Inflammatory macrophage (primary cell): Measurements from ENCODE around the gene ZDHHC7.
"Not testable (repeated sequence)": the region's sequence is repeated elsewhere in the genome, so short reads cannot be mapped to it uniquely, and the experiment has no call there.

Experiments
- DNase-seq, 2 donors: peaks; one replicate each; pipeline ENCODE4 v3.0.0-alpha.2; 2020 to 2022

ZDHHC7 gene

GRCh38 chr16:85042167-85042526, 30.8 kb upstream of the ZDHHC7 start:
- no peak for DNase-seq

- DNase-seq, result no peak
These were observed 30.2 kb upstream of the ZDHHC7 start for GRCh38 chr16:85041219-85042166.

- no peak for DNase-seq
These were observed 29.4 kb upstream of the ZDHHC7 start for GRCh38 chr16:85040685-85041084.

DNA sequence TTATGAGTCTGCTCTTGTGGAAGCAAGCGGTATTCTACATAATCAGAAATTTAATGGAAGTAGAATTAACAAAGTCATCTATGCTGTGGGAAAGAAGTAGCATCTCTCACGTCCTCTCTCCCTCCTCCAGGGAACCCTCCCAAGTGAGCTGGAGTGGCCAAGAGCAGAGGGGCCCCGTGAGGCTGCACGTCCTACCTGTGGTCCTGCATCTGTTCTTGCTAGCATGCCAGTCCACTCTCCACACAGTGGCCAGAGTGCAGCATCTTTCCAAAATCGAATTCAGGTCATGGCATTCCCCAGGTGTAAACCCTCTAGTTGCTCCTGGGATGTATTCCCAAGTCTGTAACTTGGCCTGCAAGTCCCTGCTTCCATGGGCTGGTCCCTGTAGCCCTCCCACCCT, 26.4 kb upstream of the ZDHHC7 start:
- no peak for DNase-seq

GRCh38 chr16:85037050-85037410, 25.7 kb upstream of the ZDHHC7 start:
- no peak for DNase-seq

GRCh38 chr16:85036236-85037049, 25.1 kb upstream of the ZDHHC7 start:
- DNase-seq, result peak; percentile 41 to 50

- DNase-seq, result no peak
These were observed 23.5 kb upstream of the ZDHHC7 start for GRCh38 chr16:85034591-85035433.

DNA sequence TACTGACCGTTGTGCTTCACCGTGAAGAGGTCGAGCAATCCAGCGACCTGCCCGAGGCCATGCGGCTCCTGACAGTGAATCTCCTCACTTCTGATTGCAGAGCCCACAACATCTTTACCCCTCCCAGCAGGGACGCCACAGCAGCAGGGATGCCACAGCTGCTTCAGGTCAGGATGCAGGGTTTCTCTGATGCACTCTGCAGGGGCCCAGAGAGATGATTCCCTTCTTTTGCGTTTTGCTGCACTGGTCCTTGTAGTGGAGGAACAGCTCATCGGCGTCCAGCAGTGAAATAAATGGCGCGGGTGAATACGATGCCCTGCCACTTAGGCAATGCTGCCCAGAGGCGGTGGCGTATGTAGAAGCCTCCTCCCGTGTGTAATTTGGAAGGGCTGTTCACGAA, 21.8 kb upstream of the ZDHHC7 start:
- no peak for DNase-seq

DNA sequence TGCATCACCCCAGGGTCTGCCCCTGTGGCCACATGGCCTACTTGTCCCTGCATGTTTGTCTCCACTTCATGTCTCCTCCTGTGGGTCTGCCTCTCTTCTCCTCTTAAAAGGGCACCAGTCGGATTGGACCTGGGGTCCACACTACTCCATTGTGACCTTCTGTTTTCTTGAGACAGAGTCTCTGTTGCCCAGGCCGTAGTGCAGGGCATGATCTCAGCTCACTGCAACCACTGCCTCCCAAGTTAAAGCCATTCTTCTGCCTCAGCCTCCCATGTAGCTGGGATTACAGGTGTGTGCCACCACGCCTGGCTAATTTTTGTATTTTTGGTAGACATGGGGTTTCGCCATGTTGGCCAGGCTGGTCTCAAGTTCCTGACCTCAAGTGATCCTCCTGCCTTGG, 20.9 kb upstream of the ZDHHC7 start:
- not testable (repeated sequence) for DNase-seq

- no peak for DNase-seq
These were observed 20.1 kb upstream of the ZDHHC7 start for GRCh38 chr16:85031451-85031850.

DNA sequence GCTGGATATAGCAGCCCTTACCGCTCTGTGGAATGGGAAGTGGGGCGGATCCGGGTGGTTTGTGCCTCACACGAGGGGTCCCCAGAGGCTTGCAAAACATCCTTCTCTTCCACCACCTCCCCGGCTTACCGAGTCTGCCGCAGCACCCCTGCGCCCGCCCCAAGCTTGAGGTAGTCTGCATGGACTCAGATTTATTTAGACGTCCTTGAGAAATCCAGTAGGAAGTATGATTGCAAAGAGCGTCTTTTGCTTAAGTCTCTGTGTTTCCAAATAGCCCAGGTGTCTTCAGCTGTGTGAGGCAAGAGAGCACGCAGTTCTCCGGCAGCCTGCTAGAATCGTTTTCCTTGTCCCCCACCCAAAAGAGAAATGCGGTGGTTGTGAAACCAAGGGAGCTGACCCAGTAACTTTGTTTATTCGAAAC, 18.7 kb upstream of the ZDHHC7 start:
- DNase-seq, result peak; percentile 40 to 43

GRCh38 chr16:85029408-85029784, 18.1 kb upstream of the ZDHHC7 start:
- DNase-seq, result peak in 1 of 2 donors; percentile 45

- DNase-seq, result no peak
These were observed 17.5 kb upstream of the ZDHHC7 start for GRCh38 chr16:85028685-85029407.

DNA sequence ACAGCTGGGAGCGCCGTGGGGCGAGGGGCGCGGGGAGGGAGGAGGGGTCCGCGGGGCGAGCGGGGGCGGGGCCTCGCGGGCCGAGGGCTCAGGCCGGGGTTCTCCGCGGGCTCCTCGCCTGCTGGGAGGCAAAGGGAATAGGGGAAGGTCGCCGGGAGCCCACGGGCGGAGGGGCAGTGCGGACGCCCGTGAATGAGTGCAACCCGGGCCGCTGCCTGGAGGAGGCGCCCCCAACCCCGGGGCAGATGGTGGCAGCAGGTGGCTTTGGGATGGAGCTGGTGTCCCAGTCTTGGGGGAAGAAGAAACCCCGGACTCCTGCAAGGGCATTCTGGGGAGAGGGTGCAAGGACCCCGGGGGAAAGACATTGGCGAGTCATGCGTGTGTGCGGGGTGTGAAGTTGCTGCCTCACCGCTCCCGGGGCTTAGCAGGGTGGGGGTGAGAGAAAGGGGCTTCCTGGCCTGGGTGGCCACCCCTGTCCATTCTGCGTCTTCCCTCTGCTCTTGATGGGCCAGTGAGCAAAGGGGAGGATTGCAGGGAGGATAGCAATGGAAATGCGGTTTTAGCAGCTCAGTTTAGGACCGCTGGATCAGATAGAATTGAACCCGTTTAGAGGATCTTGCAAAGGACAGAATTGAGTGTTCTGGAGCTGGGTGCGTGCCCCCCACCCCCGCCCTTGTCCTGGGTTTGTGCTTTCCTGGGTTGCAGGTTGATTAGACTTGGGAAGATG, 16.8 kb upstream of the ZDHHC7 start:
- DNase-seq, result no peak

DNA sequence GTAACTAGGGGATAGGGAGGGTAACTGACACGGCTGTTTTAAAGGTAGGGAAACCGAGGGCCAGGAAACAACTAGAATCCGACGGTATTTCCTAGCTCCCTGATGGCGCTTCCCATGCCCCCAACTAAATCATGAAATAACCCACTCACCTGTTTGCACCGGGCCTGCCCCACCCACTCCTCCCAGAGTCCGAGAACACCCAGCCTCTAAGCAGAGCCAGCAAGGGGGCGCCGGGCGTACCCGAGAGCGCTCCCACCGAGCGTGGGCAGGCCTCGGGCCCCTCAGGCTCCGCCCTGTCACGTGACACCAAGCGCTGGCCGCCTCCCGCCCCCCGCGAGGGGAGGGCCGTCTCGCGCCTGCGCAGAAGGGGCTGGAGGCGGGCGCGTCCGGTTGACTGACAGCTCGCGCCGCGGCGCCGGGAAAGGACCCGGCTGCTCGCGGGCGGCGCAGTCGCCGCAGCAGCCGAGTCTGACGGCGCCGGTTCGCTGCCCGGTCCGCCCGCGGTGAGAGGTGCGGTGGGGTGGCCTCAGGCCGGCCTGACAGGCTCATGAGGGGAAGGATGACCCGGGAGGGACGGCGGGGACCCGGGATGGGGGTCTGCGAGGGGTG, 16.1 kb upstream of the ZDHHC7 start, which contains the start of gene KIAA0513:
KIAA0513 (plus strand) TSS at position 447 of the 609 bp plus-strand sequence. CDS start 39,277 bp downstream, outside the sequence.
- peak; percentile 97 to 98 for DNase-seq

DNA sequence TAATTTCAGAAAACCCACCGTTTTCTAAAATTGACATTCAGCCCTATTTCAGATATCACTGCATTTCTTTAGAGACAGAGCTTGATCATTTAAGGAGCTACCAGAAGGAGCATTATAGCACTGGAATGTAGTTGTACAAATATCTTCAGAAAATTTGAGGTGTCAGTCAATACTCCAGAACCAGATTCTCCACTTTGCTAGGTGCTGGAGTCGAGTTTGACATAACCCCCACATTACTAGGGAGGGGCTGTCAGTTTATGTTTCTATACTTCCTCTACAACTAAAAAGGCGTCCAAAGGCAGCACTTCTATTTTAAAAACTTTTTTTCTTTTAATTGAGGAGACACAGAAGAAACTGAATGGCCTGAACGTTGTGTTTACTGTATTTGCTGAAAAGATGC, 15.4 kb upstream of the ZDHHC7 start:
- no peak for DNase-seq

DNA sequence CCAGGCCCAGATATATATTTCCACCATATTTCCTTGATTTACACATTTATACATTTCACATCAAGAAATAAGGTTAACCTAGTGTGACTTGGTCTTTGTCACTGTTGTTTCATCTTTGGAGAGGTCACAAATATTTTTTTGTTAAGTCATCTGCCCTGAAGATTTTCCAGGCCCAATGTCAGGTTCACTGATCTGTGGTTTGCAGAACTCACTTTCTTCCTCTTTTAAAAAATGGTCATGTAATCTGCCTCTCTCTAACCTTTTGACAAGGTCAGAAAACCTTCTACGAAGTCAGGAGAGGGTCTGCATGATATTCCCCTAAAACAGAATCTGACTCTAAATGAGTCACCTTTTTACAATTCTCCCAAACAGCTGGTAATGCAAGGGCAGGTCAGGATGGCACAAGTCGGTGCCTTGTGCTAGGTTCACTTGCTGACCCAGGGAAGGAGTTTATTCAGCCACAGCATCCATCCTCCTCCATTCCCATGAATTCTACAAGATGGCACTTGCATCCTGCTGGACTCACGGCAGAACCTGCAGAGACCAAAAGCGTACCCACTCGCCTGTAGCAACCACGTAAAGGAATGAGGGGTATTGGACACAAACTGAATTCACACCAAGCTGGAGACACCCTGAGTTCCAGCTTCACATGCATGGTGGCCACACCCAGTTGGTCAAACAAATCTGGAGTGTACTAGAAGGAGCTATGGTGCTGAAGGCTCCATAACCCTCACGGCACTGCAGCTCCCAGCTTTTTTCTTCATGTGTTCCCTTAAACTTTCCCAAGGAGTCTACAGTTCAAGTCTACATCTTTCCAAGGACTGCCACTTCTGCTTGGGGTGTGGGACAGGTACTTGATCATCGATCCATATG, 14.7 kb upstream of the ZDHHC7 start:
- peak; percentile 73 to 80 for DNase-seq

GRCh38 chr16:85019659-85020245, 8.4 kb upstream of the ZDHHC7 start:
- DNase-seq, result no peak

DNA sequence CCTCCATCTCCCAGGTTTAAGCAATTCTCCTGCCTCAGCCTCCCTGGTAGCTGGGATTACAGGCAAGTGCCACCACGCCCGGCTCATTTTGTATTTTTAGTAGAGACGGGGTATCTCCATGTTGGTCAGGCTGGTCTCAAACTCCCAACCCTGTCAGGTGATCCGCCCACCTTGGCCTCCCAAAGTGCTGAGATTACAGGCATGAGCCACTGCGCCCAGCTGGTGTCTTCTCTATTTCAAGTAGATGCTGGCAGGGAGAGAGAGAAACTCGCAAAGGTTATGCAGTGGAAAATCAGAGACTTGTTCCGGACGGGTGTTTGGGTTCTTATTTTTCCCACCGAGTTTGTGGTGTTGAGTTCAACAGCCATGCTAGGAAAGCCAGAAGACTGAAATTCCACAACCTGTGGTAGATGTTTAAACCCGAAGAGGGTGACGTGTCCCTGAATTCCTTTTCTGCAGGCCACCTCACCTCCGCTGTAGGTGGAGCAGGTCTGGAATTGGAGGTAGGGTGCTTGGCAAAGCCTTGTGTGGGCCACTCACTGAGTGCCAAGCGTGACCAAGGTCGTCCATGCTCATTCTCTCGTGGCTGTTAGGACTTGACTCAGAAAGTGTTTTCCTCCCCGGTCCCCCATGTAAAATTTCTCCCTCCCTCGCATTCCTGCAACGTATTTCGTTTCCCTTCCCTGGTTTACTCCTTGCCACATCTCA, 7.3 kb upstream of the ZDHHC7 start:
- DNase-seq, result no peak
